Neural cell (in vitro differentiated cells): ENCODE measurements around the gene PSMB10. TPM values are rescaled to one million over a fixed set of nuclear protein-coding genes. Genes with fewer than 3 reads are reported as not detected.

Experiments
- H2AFZ ChIP-seq: fragments of 200-600, 300-800 bp; sonication (generic), shearing (Covaris generic); 2 replicates; pipeline ENCODE4 v1.6.0; 2014; ENCODE audit warnings: low read depth, mild to moderate bottlenecking, antibody characterized with exemption, low read length, moderate library complexity
- H3F3A ChIP-seq: fragments of 200-600 bp; shearing (Covaris generic); 2 replicates; pipeline ENCODE4 v1.6.1; 2016; ENCODE audit warnings: mild to moderate bottlenecking, moderate library complexity, mixed read lengths, antibody characterized with exemption, low read length; ENCODE audit not compliant: insufficient read depth, poor library complexity, severe bottlenecking
- H3K27ac ChIP-seq: fragments of 200-600, 300-800 bp; sonication (generic), shearing (Covaris generic); 2 replicates; pipeline ENCODE4 v1.5.1; 2014; ENCODE audit warnings: mild to moderate bottlenecking, low read length, moderate library complexity
- H3K27me3 ChIP-seq: fragments of 300-800, 200-600 bp; sonication (generic), shearing (Covaris generic); 2 replicates; pipeline ENCODE4 v1.6.0; 2014; ENCODE audit warnings: mild to moderate bottlenecking, low read depth, low read length, moderate library complexity; ENCODE audit not compliant: insufficient read depth
- H3K36me3 ChIP-seq: fragments of 300-800, 200-600 bp; sonication (generic), shearing (Covaris generic); 2 replicates; pipeline ENCODE4 v1.5.1; 2014; ENCODE audit warnings: mild to moderate bottlenecking, antibody characterized with exemption, low read length, moderate library complexity; ENCODE audit not compliant: insufficient read depth
- H3K4me2 ChIP-seq: fragments of 300-800, 200-600 bp; sonication (generic), shearing (Covaris generic); 2 replicates; pipeline ENCODE4 v1.6.0; 2014; ENCODE audit warnings: mild to moderate bottlenecking, low read length
- H3K4me3 ChIP-seq: fragments of 300-800, 200-600 bp; sonication (generic), shearing (Covaris generic); 2 replicates; pipeline ENCODE4 v1.5.1; 2014; ENCODE audit warnings: mild to moderate bottlenecking, low read length, moderate library complexity
- H3K79me2 ChIP-seq: fragments of 200-600 bp; shearing (Covaris generic); replicated peaks from 2 replicates; pipeline ENCODE4 v1.6.0; 2014; ENCODE audit warnings: mild to moderate bottlenecking, low read length, moderate library complexity; ENCODE audit not compliant: insufficient read depth
- H3K9ac ChIP-seq: fragments of 300-800, 200-600 bp; sonication (generic), shearing (Covaris generic); 2 replicates; pipeline ENCODE4 v1.6.1; 2016; ENCODE audit warnings: mild to moderate bottlenecking, low read length, mixed read lengths
- H3K9me2 ChIP-seq: fragments of 200-600 bp; shearing (Covaris generic); 2 replicates; pipeline ENCODE4 v1.6.1; 2016; ENCODE audit warnings: mild to moderate bottlenecking, low read length, mixed read lengths; ENCODE audit not compliant: insufficient read depth
- H3K9me3 ChIP-seq: fragments of 200-600, 300-800 bp; sonication (generic), shearing (Covaris generic); 2 replicates; pipeline ENCODE4 v1.6.1; 2016; ENCODE audit warnings: mild to moderate bottlenecking, mixed run types, low read length, moderate library complexity, mixed read lengths
- H4K20me1 ChIP-seq: fragments of 200-600 bp; shearing (Covaris generic); 2 replicates; pipeline ENCODE4 v1.6.1; 2016; ENCODE audit warnings: mild to moderate bottlenecking, mixed run types; ENCODE audit not compliant: insufficient read depth
- CTCF ChIP-seq: fragments of 450-650 bp; IDR thresholded peaks from 2 replicates; pipeline ENCODE4 v1.5.1; 2014; ENCODE audit warnings: antibody characterized with exemption, mild to moderate bottlenecking, moderate library complexity; ENCODE audit not compliant: poor library complexity, severe bottlenecking
- EP300 ChIP-seq: fragments of 450-650 bp; conservative IDR thresholded peaks from 2 replicates; pipeline ENCODE4 v1.6.1; 2014; ENCODE audit warnings: antibody characterized with exemption, mild to moderate bottlenecking, moderate library complexity; ENCODE audit not compliant: poor library complexity, severe bottlenecking
- POLR2AphosphoS5 ChIP-seq: IDR thresholded peaks from 2 replicates; pipeline ENCODE4 v1.6.1; 2012
- RAD21 ChIP-seq: fragments of 450-650 bp; conservative IDR thresholded peaks from 2 replicates; pipeline ENCODE4 v1.6.1; 2014; ENCODE audit warnings: antibody characterized with exemption, mild to moderate bottlenecking, moderate library complexity
- REST ChIP-seq: IDR thresholded peaks from 2 replicates; pipeline ENCODE4 v1.6.1; 2012; ENCODE audit warnings: borderline replicate concordance
- TAF1 ChIP-seq: IDR thresholded peaks from 2 replicates; pipeline ENCODE4 v1.6.1; 2012; ENCODE audit warnings: low read depth
- polyA plus RNA-seq: library from polyadenylated mRNA; depleted of rRNA; stranded (reverse); fragments of >200 nt; gene quantifications from 2 replicates; pipeline ENCODE4 v1.2.3, GENCODE V29; 2014

PSMB10 gene
- polyA plus RNA-seq, 1 donor from 2014 or later, result 46.4 TPM

- H3K79me2 ChIP-seq, result no peaks in the 10 kb centered on the region
- H3K27me3 ChIP-seq, result peaks cover 29% of the 10 kb centered on the region
- H3K9ac ChIP-seq, result no peak overlapping the region
- no peaks in the 10 kb centered on the region for H3K36me3 ChIP-seq
- no peaks in the 10 kb centered on the region for H4K20me1 ChIP-seq
- H3K27ac ChIP-seq, result no peak overlapping the region
- no peak overlapping the region for H3K4me3 ChIP-seq
- H3K9me3 ChIP-seq, result no peaks in the 10 kb centered on the region
- H2AFZ ChIP-seq, result no peak overlapping the region
- H3K9me2 ChIP-seq, result no peaks in the 10 kb centered on the region
- no peaks in the 10 kb centered on the region for H3F3A ChIP-seq
- TF ChIP-seq POLR2AphosphoS5 (no peak), RAD21 (no peak)
- no peak overlapping the region for H3K4me2 ChIP-seq
These were observed 34.5 kb upstream of the PSMB10 start for GRCh38 chr16:67971111-67971510.

- no peaks in the 10 kb centered on the region for H3K79me2 ChIP-seq
These were observed 32.8 kb upstream of the PSMB10 start for GRCh38 chr16:67969254-67970039.

More at GRCh38 chr16:67969254-67970039, 32.8 kb upstream of the PSMB10 start:
- Histone ChIP-seq H2AFZ (no peak overlapping the region), H3K9ac (no peak overlapping the region), H3K9me2 (no peaks in the 10 kb centered on the region), H3K27ac (no peak overlapping the region), H3F3A (no peaks in the 10 kb centered on the region), H3K27me3 (peaks cover 29% of the 10 kb centered on the region), H3K9me3 (no peaks in the 10 kb centered on the region), H3K4me2 (no peak overlapping the region), H3K4me3 (no peak overlapping the region), H3K36me3 (no peaks in the 10 kb centered on the region), H4K20me1 (no peaks in the 10 kb centered on the region)
- no peak for TF ChIP-seq TAF1
- TF ChIP-seq REST, result no peak
- no peak for TF ChIP-seq EP300
- no peak for TF ChIP-seq CTCF
- no peak for TF ChIP-seq POLR2AphosphoS5
